Progenitor cell of endocrine pancreas (in vitro differentiated cells): Measurements from ENCODE around the gene CCL19. TPM values are rescaled to one million over a fixed set of nuclear protein-coding genes. Genes with fewer than 3 reads are reported as not detected.

Experiments used
- DNase-seq: peaks from one replicate; pipeline ENCODE4 v3.0.0; 2021; ENCODE audit warnings: low spot score; ENCODE audit not compliant: unreplicated experiment
- H3K27ac Mint-ChIP-seq: 2 replicates; pipeline ENCODE4 v1.8.0; 2021; ENCODE audit warnings: mild to moderate bottlenecking, moderate library complexity, mixed read lengths
- H3K27me3 Mint-ChIP-seq: 2 replicates; pipeline ENCODE4 v1.8.0; 2021; ENCODE audit warnings: mixed read lengths
- H3K36me3 Mint-ChIP-seq: 2 replicates; pipeline ENCODE4 v1.8.0; 2022; ENCODE audit warnings: mixed read lengths; ENCODE audit not compliant: insufficient read depth
- H3K4me1 Mint-ChIP-seq: 2 replicates; pipeline ENCODE4 v1.8.0; 2021; ENCODE audit warnings: low read depth, mixed read lengths
- H3K4me3 Mint-ChIP-seq: 2 replicates; pipeline ENCODE4 v1.8.0; 2021; ENCODE audit warnings: low read depth, mild to moderate bottlenecking, moderate library complexity, mixed read lengths
- H3K9me3 Mint-ChIP-seq: 2 replicates; pipeline ENCODE4 v1.8.0; 2021; ENCODE audit warnings: low read depth, mixed read lengths
- total RNA-seq: library from RNA; stranded (reverse); gene quantifications from 2 replicates; pipeline ENCODE4 v1.2.1, GENCODE V29; 2021
- TF ChIP-seq, protein P1 (sequence below): fragments of 200-600 bp; sonication (generic); IDR thresholded peaks from one replicate; pipeline ENCODE4 v1.5.0; 2021; ENCODE audit warnings: antibody characterized with exemption, mild to moderate bottlenecking; ENCODE audit not compliant: unreplicated experiment

Gene CCL19
- total RNA-seq, 1 donor from 2014 or later = 0.53 TPM

- Mint-ChIP-seq H3K9me3 (no peaks in the 10 kb centered on the region), H3K4me3 (no peak overlapping the region), H3K36me3 (no peaks in the 10 kb centered on the region), H3K27me3 (no peaks in the 10 kb centered on the region), H3K27ac (no peak overlapping the region), H3K4me1 (peaks cover 2% of the 10 kb centered on the region)
- TF ChIP-seq, protein P1, sequence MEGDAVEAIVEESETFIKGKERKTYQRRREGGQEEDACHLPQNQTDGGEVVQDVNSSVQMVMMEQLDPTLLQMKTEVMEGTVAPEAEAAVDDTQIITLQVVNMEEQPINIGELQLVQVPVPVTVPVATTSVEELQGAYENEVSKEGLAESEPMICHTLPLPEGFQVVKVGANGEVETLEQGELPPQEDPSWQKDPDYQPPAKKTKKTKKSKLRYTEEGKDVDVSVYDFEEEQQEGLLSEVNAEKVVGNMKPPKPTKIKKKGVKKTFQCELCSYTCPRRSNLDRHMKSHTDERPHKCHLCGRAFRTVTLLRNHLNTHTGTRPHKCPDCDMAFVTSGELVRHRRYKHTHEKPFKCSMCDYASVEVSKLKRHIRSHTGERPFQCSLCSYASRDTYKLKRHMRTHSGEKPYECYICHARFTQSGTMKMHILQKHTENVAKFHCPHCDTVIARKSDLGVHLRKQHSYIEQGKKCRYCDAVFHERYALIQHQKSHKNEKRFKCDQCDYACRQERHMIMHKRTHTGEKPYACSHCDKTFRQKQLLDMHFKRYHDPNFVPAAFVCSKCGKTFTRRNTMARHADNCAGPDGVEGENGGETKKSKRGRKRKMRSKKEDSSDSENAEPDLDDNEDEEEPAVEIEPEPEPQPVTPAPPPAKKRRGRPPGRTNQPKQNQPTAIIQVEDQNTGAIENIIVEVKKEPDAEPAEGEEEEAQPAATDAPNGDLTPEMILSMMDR = no peak
- no peak for DNase-seq
These were observed 31.4 kb downstream of the CCL19 start for GRCh38 chr9:34659592-34660253.

- no peak for DNase-seq
- Mint-ChIP-seq H3K36me3 (no peaks in the 10 kb centered on the region), H3K27me3 (no peaks in the 10 kb centered on the region), H3K4me1 (peaks cover 6% of the 10 kb centered on the region), H3K27ac (no peak overlapping the region), H3K9me3 (no peaks in the 10 kb centered on the region), H3K4me3 (no peak overlapping the region)
- TF ChIP-seq, protein P1 = no peak
These were observed 32.6 kb downstream of the CCL19 start for GRCh38 chr9:34658461-34658860.

GRCh38 chr9:34656992-34657391, 34.1 kb downstream of the CCL19 start:
- no peak overlapping the region for H3K27ac Mint-ChIP-seq
- H3K9me3 Mint-ChIP-seq = no peaks in the 10 kb centered on the region
- no peaks in the 10 kb centered on the region for H3K36me3 Mint-ChIP-seq
- no peak overlapping the region for H3K4me3 Mint-ChIP-seq
- DNase-seq = no peak
- no peaks in the 10 kb centered on the region for H3K27me3 Mint-ChIP-seq
- TF ChIP-seq, protein P1 = no peak
- peaks cover 20% of the 10 kb centered on the region for H3K4me1 Mint-ChIP-seq

DNA sequence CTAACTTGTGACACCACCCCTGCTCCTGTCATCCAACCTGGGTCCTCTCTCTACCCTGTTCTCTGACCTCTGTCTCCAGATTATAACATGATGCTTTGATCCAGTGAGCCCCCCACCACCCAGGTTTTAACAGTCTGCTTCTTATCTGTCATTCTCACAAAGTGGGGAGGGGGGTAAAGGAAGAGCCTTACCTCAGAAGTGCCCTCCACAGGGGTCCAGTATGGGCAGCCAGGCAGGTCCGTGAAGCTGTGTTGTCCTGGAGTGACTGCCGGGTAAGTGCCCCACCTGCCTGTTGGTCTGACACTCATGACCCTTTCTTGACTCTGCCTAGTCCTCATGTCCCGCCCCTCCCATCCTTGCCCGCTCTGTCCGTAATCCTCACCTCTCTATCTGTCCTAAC, 35.7 kb downstream of the CCL19 start:
- Mint-ChIP-seq H3K36me3 (no peaks in the 10 kb centered on the region), H3K27me3 (no peaks in the 10 kb centered on the region), H3K27ac (no peak overlapping the region), H3K9me3 (no peaks in the 10 kb centered on the region), H3K4me3 (no peak overlapping the region), H3K4me1 (peaks cover 27% of the 10 kb centered on the region)
- TF ChIP-seq, protein P1 = no peak
- DNase-seq = no peak

DNA sequence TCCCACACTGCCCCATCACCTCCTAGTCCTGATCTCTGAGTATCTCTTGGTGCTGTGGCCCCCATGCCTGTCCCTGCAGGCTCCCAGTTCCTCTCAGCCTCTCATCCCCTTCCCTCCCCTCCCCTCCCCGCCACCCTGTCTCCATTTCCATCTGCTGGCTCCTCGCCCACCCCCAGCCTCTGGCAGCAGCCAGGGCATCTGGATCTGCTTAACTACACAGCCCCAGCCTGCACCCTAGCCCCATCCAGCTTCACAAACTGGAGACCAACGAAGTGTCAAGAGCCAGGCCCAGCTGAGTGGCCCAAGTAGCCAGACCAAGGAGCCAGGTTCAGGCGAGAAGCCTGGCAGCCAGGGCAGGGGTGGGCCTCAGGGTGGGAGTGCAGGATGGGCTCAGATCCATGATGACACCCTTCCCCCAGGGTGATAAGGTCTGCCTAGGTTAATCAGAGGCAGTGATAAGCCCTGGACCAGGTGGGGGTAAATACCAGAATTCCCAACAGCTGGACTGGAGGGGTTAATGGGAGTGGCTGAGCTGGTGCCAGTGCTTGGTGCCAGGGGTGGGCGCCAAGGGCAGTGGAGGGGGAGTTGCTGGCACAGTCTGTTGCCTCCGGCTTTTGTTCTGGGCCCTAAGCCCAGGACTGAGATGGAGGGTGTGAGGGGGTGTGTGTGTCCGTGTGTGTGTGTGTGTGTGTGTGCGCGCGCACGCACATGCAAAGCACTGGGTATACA, 36.6 kb downstream of the CCL19 start:
- Mint-ChIP-seq H3K9me3 (no peaks in the 10 kb centered on the region), H3K36me3 (peaks cover under 1% of the 10 kb centered on the region), H3K27ac (no peak overlapping the region), H3K4me3 (no peak overlapping the region), H3K4me1 (peaks cover 27% of the 10 kb centered on the region), H3K27me3 (no peaks in the 10 kb centered on the region)
- DNase-seq = no peak
- TF ChIP-seq, protein P1 = no peak
